HG03558 (cell line): ENCODE results near the gene OSBPL10.
"Not testable (repeated sequence)": the region's sequence is repeated elsewhere in the genome, so short reads cannot be mapped to it uniquely, and the experiment has no call there.

Experiments
- ATAC-seq: cut with Tn5 transposase; IDR thresholded peaks from one replicate; pipeline ENCODE4 v1.9.1; 2021; ENCODE audit warnings: moderate number of reproducible peaks; ENCODE audit not compliant: unreplicated experiment; ENCODE audit errors: extremely low read depth

Gene OSBPL10, protein sequence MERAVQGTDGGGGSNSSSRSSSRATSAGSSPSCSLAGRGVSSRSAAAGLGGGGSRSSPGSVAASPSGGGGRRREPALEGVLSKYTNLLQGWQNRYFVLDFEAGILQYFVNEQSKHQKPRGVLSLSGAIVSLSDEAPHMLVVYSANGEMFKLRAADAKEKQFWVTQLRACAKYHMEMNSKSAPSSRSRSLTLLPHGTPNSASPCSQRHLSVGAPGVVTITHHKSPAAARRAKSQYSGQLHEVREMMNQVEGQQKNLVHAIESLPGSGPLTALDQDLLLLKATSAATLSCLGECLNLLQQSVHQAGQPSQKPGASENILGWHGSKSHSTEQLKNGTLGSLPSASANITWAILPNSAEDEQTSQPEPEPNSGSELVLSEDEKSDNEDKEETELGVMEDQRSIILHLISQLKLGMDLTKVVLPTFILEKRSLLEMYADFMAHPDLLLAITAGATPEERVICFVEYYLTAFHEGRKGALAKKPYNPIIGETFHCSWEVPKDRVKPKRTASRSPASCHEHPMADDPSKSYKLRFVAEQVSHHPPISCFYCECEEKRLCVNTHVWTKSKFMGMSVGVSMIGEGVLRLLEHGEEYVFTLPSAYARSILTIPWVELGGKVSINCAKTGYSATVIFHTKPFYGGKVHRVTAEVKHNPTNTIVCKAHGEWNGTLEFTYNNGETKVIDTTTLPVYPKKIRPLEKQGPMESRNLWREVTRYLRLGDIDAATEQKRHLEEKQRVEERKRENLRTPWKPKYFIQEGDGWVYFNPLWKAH

DNA sequence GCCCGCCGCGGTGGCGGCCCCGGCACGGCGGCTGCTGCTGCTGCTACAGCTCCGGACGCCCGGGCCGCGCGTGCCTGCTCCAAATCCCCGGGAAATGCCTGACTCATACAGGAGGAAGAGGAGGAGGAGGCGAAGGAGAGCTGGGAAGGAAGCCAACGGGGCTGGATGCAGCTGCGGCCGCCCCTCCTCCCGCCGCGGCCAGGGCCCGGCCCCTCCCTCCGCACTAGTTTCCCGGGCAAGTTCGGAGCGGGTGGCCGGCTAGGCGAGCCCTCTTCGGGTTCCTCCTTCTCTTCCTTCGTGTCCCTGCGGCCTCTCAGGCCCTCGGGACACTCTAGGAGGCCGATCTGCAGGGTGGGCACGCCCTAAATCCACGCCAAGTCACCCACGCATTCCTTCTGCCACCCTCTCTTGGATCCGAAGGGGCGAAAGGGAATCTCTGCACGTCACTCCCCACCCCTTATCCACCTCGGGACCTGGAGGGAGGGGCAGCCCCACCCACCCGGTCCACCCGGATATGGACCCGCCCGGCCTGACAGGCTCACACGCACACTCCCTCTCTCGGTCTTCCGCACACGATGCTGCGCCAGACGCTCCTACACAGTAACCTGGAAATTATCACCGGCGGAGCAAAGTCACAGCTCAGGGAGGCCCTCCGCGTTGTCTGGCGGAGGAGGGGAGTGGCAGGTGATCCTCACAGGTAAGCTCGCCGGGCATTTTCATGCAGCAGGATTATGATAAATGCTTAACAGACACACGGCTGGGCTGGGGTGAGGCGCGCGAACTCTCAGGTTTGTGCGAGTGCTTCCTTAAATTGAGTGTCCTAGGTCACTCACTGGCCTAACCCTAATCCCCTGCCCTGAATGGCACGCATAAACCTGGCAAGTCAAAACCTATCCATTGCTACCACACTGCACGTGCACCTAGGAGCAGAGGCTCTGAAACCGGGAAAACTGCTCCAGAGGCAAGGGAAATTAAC is at the start of gene OSBPL10, which contains the start of gene ZNF860:
Gene OSBPL10, minus strand, starts transcription at position 57 of the 976 bp plus-strand sequence. CDS start 83 bp downstream, outside the sequence.
Gene ZNF860, plus strand, starts transcription at position 545 of the 976 bp plus-strand sequence. CDS start 7,330 bp downstream, outside the sequence.
- ATAC-seq = no peak

DNA sequence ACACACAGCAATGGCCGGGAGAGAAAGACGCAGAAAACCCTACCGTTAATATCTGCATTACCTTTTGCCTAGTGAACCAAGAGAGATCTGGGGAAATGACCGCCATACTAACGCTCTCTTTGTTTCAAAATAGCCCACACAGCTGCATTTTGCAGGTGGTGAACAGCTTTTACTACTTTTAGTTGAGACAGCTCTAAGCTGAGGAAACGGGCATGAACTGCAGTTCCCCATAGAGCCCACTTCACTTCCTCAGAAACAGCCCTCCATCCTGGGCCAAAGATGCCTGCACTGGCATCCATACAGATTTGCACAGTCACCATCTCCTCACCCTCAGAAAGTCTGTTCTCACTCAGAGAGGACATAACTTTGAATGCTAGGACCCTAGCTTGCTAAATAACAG is 45.5 kb upstream of the OSBPL10 start:
- ATAC-seq = no peak

DNA sequence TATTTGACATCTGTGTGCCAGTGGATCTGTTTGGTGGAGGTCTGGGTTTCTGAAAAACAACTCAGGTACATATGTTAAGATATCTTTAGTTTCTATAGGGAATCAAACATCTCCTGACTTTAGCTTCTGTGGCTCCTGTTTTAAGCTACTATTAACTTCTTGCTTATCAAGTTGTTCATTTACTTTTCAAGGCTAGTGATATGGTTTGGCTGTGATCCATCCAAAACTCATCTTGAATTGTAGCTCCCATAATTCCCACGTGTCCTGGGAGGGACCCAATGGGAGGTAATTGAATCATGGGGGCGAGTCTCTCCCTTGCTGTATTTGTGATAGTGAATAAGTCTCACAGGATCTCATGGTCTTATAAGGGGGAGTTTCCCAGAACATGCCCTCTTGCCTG is 41.9 kb upstream of the OSBPL10 start:
- no peak for ATAC-seq

DNA sequence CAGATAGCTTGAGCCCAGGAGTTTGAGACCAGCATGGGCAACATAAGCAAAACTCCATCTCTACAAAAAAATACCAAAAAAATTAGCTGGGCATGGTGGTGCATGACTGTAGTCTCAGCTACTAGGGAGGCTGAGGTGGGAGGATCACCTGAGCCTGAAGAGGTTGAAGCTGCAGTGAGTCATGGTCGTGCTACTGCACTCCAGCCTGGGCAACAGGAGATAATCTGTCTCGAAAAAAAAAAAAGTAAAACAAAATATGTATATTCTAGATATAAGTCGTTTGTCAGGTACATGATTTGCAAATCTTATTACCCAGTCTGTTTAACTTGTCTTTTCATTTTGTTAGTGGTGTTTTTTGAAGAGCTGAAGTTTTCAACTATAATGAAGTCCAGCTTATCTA is 40.7 kb upstream of the OSBPL10 start:
- ATAC-seq = no peak

DNA sequence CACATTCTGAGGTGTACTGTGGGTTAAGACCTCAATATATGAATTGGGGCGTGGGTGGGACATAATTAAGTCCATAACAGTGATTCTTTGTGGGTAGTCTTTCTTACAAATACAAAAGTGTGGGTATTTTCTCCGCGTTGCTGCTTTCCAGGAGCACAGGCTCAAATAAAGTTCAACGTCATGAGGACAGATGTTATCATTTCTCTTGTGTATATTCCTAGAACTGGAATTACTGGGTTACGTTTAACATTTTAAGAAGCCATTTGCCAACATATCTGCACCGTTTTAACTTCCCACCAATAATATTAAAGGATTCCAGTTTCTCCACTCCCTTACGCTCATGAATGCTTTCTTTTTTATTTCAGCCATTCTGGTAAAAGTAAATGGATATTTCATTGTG is 40.1 kb upstream of the OSBPL10 start:
- no peak for ATAC-seq

DNA sequence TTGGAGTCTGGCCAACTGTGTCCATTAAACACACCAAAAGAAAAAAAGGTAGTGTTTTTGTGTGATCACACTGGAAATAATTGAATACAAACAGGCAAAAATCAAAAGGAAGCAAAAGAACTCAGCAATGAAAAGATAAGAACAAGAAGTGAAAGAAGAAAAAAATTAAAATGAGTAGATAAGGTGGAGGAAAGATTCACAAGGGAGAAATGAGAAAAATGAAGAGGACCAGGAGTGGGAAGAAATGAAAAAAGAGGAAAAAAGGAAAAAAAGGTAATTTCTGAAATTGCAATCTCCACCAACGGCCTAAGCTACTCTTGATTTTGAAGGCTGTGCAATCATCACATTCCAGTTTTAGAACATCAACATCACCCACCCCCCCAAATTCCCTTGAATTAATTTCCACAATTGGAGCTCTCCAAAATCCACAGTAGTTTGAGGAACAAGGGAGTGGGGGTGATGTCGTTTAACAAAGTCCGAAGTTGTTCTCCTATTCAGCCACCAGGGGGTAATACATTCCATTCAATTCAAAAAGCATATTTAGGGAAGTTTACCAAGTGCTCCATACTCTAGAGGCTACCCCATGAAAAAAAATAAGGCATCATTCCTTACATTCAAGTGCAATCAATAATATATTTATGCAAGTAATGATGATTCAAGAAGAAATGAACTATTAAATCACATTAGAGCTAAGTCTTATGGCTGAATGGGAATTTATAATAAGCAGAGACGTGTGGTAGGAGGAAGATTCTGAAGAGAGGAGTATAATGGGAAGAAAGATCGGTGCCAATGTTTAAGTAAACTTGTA is 37.9 kb upstream of the OSBPL10 start:
- ATAC-seq = no peak

DNA sequence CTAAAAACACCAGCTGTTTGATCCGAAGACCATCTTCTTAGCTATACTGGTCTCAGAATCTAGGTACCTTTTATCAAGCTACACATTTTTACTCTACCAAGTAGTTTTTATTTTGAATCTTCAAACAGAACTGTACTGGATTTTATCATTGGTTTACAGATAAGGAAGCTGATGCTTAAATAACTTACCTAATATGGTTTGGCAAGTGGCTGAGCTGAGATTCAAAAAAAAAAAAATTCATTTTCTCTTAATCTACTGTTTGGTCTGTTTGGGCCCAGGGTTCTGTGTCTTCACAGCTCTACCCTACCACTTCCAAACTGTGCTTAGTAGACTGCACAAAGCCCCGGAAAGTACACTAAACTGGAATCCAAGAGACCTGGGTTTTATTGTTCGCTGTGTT is 36.2 kb upstream of the OSBPL10 start:
- ATAC-seq = no peak

DNA sequence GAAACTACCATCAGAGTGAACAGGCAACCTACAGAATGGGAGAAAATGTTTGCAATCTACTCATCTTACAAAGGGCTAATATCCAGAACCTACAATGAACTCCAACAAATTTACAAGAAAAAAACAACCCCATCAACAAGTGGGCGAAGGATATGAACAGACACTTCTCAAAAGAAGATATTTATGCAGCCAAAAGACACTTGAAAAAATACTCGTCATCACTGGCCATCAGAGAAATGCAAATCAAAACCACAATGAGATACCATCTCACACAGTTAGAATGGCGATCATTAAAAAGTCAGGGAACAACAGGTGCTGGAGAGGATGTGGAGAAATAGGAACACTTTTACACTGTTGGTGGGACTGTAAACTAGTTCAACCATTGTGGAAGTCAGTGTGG is 34.6 kb upstream of the OSBPL10 start:
- ATAC-seq = not testable (repeated sequence)

DNA sequence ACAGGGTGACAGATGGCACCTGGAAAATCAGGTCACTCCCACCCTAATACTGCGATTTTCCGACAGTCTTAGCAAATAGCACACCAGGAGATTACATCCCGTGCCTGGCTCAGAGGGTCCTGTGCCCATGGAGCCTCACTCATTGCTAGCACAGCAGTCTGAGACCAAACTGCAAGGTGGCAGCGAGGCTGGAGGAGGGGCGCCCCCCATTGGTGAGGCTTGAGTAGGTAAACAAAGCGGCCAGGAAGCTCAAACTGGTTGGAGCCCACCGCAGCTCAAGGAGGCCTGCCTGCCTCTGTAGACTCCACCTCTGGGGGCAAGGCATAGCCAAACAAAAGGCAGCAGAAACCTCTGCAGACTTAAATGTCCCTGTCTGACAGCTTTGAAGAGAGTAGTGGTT is 29.6 kb upstream of the OSBPL10 start:
- ATAC-seq = not testable (repeated sequence)

DNA sequence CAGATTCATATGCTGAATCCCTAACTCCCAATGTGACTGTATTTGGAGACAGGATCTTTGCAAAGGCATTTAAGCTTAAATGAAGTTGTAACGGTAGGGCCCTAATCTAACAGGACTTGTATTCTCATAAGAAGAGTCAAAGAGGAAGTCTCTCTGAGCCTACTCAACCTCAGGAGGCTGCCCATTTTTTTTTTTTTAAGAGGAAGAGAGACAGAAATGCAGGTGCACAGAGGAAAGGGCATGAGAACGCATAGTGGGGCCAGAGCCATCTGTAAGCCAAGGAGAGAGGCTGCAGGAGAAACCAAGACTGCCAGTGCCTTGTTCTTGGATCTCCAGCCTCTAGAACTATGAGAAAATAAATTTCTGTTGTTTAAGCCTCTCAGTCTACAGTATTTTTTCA is 28.9 kb upstream of the OSBPL10 start:
- ATAC-seq = no peak

DNA sequence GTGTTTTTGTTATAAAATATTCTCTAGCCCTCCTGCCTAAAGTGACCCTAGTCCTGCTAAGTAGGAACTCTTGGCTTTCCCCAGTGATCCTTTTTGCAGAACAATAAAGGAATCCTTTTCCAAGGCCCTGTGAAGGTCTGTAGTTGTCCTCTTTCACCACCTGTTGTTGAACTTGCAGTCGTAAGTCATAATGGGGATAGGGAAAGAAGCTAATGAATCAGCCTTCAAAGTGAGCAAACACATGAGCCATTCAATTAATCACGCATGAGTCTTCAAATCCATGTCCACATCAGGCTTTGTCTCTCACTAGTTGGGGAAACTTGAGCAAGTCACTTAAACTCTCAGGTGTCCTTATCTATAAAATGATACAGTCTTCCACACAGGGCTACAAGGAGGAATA is 28.0 kb upstream of the OSBPL10 start:
- no peak for ATAC-seq

DNA sequence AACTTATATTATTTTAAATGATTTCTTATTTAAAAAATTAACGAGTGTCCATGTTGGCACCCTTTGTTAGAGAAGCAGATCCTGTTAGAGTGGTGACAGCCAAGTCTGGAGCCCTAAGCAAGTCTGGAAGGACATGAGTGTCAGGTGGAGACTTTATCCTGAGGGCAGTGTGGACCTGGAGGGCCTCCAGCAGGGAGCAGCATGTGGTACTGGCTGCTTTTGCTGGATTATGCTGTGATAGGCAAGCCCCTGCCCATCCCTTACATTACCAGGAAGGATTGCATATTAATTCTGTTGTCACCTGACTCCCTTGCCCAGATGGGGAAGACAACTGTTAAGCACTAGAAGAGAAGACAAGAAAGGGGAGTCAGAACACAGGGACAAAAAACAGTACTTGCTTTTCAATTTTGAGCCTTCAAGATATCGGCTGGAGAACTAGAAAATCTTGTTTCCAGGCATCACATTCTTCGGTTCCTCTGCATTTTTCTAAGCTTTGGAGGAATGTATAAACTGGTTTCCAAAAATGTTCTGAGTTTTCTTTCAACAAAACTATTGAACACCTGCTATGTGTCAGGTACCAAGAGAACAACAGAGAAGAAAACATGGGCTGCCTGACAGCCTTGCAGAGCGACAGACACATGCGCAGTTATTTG is 23.2 kb upstream of the OSBPL10 start:
- no peak for ATAC-seq

DNA sequence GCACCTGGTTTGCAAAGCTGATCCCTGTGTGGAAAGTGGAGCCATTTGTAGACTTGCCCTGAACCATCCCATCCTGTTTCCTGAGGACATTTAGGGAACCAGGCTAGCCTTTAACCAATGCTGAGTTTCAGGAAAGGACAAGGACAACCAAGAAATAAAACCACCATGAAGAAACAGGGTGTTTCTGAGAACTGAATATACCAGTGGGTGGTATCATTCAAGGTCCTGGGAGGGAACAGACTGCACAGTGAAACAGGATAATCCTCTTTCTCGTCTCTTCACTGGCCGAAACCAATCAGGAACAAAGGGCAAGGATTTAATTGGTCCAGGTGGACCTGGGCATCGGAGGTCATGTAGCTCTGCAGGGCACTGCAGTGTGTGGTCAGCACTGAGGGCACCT is 22.3 kb upstream of the OSBPL10 start:
- ATAC-seq = no peak

DNA sequence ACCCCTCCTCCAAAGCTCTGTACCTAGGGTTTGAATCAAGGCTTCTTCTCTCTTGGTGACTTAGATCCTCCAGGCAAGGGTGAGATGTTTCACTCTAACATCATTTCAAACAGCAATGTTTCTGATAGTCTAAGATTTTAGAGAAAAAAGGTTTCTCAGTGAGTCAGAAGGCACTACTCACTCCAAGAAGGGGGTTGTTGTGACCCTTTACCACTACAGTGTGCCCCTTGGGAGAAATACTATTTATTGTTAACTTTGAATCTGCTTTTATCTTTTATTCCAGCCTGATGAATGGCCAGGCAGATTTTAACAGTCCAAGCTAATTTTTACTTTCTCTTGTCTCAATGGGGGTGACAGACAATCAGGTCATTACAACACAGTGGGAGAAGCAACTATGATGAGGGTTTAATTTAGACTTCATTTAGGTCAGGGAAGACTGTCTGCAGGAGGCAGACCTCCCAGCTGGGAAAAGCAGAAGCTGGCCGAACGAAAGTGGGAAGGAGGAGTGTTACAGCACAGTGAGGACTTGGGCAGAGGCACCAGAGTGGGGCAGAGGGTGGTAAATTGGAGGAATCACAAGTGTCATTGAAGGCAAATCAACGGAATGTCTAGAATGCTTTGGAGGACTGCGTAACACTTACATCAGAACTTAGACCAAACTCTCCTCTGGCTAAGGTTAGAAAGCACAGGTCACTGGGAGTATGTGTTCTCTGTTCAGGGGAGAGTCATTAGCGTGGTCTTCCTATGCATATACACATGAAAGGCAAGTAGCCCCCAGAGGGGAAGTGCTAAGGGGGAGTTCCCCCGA is 21.7 kb upstream of the OSBPL10 start:
- no peak for ATAC-seq

DNA sequence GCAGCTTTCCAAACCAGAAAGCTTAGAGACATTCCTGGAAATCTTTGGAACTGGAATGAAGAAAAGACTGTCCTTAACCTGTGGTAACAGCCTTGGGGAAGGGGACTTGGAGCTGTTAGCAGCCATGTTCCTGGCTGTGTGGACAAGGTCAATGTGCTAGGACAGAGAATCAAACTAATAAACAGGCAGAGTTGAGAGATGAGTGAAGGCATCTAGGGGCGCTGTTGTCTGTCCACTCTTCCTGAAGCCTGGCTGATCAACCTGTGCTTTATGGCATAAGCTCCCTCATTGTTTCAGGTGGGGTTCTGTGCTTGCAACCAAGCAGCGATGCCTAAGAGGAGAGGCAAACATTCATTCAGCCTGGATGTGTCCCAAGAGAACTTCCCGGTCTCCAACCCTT is 19.8 kb upstream of the OSBPL10 start:
- ATAC-seq = no peak

DNA sequence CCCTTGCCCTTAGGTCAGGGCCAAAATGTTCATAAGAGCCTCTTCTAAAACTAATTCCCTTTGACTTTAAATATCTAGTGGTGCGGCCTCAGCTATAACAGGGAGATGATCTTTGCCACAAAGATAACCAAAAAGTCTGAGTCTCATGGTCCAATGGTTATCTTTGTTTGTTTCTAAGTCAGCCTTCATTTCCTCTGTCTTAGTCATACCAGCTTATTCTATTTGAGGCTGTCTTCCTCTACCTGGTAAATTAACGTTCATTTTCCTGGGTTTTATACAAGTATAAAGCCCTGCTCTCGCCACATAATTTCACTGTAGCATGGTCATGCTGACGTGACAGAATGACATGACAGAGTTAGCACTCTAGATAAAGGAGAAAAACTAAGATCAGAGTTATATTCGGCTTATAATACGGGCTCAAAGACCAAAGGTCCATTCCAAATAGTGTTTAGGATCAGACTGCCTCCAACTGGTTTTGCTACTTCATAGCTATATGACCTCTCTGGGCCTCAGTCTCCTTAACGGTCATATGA is 18.9 kb upstream of the OSBPL10 start:
- ATAC-seq = no peak

DNA sequence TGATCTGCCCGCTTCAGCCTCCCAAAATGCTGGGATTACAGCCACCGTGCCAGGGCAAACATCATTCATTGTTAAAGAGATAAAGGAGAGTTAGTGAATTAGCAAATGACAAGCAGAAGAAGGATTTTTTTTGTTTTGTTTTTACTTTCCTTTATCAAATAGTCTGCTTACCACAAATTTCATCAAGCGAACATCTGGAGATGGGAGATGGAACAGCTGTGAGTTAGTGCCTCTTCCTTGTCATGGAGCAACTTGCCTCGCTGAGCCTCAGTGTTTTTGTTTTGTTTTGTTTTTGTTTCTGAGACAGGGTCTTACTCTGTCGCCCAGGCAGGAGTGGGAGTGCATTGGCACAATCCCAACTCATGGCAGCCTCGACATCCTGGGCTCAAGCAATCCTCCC is 16.4 kb upstream of the OSBPL10 start:
- ATAC-seq = no peak

DNA sequence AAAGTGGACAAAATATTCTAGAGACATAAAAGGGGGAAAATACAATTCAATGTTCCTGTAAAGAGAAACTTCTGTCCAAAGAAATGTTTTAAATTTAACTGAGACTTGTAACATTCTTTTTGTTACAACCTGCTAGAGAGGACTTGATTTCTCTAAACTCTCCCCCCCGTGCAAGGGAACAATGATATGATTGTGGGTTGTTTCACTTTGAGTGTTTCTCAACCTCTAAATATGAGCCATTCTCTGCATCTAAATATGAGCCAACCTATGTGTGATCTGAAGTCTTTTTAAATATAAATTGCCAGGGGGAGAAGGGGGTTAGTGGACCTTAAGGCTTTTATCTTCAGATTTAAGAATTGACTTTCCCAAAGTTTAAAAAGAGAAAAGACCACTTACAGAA is 15.1 kb upstream of the OSBPL10 start:
- no peak for ATAC-seq
